ENCODE results near the gene SLC13A3. TPM values are rescaled to one million over a fixed set of nuclear protein-coding genes. Genes with fewer than 3 reads are reported as not detected.
"Not testable (repeated sequence)": the region's sequence is repeated elsewhere in the genome, so short reads cannot be mapped to it uniquely, and the experiment has no call there.

The SLC13A3 gene
- total RNA-seq, 3 donors from 2014 or later, result 0.08 to 0.19 (median 0.13) TPM

DNA sequence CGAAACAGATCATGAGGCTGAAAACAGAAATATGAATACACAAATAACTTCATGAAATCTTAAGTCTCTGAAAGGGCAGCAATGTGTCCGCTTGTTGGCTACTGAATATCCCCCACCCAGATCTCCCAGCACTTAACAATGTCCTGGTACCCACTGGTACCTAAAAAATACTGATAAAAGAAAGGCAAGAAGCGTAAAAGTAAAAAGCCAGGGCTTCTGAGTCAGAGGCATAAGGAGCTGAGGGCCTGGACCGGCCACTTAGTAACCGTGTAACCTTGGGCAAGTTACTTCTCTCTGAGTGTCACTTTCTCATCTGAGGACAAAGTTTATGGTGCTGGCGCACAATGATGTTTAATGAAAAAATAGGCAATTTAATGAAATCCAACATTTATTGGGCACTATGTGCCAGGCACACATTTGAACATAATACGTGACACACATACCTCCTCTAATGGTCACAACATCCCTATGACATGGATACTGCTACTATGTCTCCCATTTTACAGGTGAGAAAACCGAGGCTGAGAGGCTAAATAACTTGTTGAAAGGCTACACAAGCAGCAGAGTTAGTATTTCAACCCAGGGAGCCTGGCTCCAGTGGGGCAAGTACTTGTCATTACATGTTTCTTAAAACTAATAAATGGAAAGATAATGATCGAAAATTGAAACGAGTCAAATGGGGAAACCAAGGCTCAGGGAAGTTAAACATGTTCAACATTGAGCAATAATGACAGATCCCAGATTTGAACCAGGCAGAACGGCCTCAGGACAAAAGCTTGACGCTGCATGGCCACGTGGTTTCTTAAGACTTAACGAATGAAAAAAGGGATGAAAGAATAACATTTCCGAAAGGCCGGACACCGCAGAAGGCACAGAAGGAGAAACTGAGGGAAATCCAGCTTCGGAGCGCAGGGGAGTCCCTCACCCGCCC is 37.2 kb upstream of the SLC13A3 start:
- Mint-ChIP-seq H3K9me3 (no peaks in the 10 kb centered on the region), H3K4me3 (peak overlapping the region; percentile 89), H3K4me1 (ENCODE audit: low read depth) (peaks cover 48% of the 10 kb centered on the region), H3K36me3 (ENCODE audit: insufficient read depth) (peaks cover 23% of the 10 kb centered on the region), H3K27me3 (ENCODE audit: low read depth) (no peaks in the 10 kb centered on the region)
- DNase-seq (no peak), ATAC-seq (no peak)

DNA sequence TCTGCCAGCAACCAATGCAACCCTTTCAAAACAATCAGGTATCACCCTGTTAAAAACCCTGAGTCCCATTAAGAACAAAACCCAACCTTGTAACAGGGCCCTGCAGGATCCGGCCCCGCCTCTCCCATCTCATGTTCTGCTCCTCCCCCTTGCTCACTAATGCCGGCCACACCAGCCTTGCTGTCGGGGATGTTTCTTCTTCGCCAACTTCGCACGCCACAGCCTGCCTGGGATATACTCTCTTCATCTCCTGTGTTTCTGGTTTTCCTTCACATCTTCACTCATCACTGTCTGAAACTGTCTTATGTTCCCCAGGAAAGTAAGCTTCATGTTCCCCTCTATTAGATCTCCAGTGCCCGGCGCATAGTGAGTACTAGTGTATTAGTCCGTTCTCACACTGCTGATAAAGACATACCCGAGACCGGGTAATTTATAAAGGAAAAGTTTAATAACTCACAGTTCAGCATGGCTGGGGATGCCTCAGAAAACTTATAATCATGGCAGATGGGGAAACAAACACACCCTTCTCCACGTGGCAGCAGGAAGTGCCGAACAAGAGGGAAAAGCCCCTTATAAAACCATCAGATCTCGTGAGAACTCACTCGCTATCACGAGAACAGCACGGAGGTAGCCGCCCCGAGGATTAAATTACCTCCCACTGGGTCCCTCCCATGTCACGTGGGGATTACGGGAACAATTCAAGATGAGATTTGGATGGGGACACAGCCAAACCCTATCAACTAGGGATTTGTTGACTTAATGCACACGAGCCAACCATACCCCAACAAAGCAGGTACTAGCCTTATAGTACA is 32.9 kb upstream of the SLC13A3 start:
- Mint-ChIP-seq H3K36me3 (ENCODE audit: insufficient read depth) (peaks cover 23% of the 10 kb centered on the region), H3K4me3 (no peak overlapping the region), H3K9me3 (no peaks in the 10 kb centered on the region), H3K27me3 (ENCODE audit: low read depth) (no peaks in the 10 kb centered on the region), H3K4me1 (ENCODE audit: low read depth) (peaks cover 59% of the 10 kb centered on the region)
- no peak for DNase-seq
- ATAC-seq, result no peak

DNA sequence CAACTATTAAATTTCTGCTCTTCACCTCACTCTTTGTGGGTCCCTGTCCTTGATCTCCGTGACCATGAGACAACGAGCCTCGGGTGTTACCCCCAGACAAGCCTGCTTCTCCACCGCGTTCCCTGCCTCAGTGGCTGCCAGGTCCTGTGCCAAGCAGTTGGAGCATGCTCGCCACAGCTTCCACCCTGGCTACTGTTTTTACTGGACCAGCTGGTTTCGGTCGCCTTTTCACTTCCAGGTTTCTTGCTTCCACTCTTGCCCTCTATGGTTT is 32.3 kb upstream of the SLC13A3 start:
- H3K4me1 Mint-ChIP-seq (ENCODE audit: low read depth), result peaks cover 59% of the 10 kb centered on the region
- ATAC-seq (no peak), DNase-seq (no peak)

DNA sequence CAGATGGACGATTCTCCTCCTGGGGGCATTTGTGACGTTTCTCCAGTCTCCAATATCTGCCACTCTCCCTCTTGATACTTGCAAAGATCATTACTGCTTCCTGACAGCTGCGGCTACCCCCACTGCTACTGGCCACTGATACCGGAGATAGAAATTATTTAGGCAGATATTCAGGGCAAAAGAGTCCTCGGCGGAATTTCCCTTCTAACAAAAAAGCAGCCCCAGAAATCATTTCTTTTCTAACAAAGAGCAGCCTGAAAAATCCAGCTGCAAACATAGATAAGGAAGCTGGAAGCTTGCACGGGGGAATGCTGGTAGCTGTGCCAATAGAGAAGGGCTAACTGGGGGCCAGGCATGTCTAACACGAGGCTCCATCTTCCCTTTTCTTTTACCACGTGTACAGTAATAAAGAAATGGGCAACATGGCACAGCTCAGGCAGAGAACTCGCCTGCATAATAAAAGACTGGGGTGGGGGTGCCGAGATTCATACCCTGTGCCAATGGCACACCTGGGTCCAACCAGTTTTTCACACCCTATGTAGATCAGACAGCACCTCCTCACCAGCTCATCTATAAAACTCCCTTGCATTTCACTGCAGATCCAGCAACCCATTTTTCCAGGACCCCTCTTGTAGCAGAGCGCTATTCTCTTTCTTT is 31.9 kb upstream of the SLC13A3 start:
- H3K9me3 Mint-ChIP-seq, result no peaks in the 10 kb centered on the region
- no peak for DNase-seq
- no peak for ATAC-seq
- peaks cover 28% of the 10 kb centered on the region for H3K36me3 Mint-ChIP-seq (ENCODE audit: insufficient read depth)
- no peak overlapping the region for H3K4me3 Mint-ChIP-seq
- H3K4me1 Mint-ChIP-seq (ENCODE audit: low read depth), result peaks cover 57% of the 10 kb centered on the region
- no peaks in the 10 kb centered on the region for H3K27me3 Mint-ChIP-seq (ENCODE audit: low read depth)

More for the DNA sequence above, 32.3 kb upstream of the SLC13A3 start:
- H3K9me3 Mint-ChIP-seq, result no peaks in the 10 kb centered on the region
- H3K27me3 Mint-ChIP-seq (ENCODE audit: low read depth), result no peaks in the 10 kb centered on the region
- peaks cover 27% of the 10 kb centered on the region for H3K36me3 Mint-ChIP-seq (ENCODE audit: insufficient read depth)
- no peak overlapping the region for H3K4me3 Mint-ChIP-seq

DNA sequence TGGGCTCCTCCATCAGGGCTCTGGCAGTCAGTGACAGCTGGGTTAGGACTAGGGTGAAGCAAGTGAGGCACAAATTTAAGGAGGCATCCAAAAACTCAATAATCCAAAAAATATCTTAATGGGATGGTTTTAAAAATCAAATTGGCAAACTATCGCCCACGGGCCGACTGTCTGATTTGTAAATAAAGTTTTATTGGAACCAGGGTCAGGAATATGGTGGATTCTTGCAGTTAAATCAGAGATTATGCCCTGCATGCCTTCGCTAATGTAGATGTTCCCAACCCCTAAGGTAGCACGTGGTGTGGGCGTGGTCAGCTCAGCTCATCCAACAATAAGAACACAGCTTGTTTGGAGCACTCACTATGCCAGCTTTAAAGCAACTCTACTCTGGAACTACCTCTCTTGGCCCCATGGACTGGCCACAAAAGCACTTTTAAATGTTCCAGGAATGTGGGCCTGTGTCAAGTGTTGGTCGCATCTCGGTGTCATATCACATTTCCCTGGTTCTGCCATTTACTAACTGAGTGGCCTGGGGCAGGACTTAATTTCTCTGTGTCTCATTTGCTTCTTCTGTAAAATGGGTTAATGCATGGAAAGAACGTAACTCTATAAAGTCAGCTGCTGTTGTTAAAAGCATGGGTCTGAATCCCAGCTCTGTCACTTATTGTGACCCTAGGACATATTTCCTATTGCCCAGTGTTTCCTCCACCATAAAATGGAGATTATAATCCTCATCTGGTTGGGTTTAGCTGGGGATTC is 31.0 kb upstream of the SLC13A3 start:
- DNase-seq (no peak), ATAC-seq (no peak)
- Mint-ChIP-seq H3K9me3 (no peaks in the 10 kb centered on the region), H3K27me3 (ENCODE audit: low read depth) (no peaks in the 10 kb centered on the region), H3K4me1 (ENCODE audit: low read depth) (peaks cover 48% of the 10 kb centered on the region), H3K4me3 (no peak overlapping the region), H3K36me3 (ENCODE audit: insufficient read depth) (peaks cover 28% of the 10 kb centered on the region)

DNA sequence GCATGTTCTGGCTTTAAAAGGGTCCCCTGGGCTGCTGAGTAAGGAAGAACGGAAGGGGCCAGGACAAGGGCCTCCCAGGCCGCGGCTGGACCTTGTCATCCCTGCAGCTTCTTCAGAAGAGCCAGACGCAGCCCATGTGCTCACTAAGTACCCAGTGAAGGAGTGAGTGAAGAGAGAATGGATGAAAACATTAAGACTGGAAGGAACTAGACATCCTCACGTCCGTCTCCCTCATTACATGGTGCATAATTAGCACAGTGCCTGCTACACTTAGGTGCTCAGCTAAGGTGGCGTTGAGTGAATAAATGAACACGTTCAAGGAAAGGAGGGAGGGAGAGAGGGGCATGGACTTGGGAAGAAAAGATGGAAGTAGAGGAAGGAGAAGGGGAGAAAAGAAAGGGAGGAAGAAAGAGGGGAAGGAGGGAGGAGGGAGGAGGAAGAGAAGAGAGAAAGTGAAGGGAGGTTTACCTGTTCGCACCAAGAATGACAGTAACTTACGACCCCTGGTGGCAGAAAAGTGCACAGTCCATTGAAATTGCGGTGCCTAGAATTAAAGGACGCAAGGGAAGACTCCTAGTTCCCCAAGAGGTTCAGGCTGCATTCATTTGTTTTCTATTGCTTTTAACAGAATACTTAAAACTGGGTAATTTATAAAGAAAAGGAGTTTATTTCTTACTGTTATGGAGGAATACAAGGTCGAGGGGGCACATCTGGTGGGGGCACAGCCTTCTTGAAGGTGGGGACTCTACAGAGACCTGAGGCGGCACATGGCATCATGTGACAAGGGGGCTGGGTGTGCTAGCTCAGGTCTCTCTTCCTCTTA is 30.0 kb upstream of the SLC13A3 start:
- H3K36me3 Mint-ChIP-seq (ENCODE audit: insufficient read depth), result peaks cover 22% of the 10 kb centered on the region
- H3K27me3 Mint-ChIP-seq (ENCODE audit: low read depth), result no peaks in the 10 kb centered on the region
- H3K4me3 Mint-ChIP-seq, result no peak overlapping the region
- DNase-seq (peak; percentile 67), ATAC-seq (peak; percentile 81 to 83)
- no peaks in the 10 kb centered on the region for H3K9me3 Mint-ChIP-seq
- peaks cover 38% of the 10 kb centered on the region for H3K4me1 Mint-ChIP-seq (ENCODE audit: low read depth)

DNA sequence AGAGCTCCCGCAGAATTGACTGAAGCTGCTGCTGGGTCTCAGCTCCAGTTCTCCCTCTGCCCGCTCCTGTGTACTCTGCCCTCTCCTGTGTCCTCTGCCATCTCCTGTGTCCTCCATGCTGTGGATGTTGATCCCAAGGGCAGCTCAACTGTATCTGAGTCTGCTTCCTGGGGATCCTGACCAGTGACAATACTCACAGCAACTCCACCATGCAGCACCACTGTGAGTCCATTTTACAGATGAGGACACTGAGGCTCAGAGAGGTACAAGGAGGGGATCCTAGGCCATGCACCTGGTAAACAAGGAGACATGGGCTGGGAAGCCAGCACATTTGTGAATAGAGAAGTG is 29.4 kb upstream of the SLC13A3 start:
- no peak for ATAC-seq
- Mint-ChIP-seq H3K36me3 (ENCODE audit: insufficient read depth) (peaks cover 17% of the 10 kb centered on the region), H3K27me3 (ENCODE audit: low read depth) (no peaks in the 10 kb centered on the region), H3K4me1 (ENCODE audit: low read depth) (peaks cover 32% of the 10 kb centered on the region), H3K4me3 (no peak overlapping the region), H3K9me3 (no peaks in the 10 kb centered on the region)
- no peak for DNase-seq

DNA sequence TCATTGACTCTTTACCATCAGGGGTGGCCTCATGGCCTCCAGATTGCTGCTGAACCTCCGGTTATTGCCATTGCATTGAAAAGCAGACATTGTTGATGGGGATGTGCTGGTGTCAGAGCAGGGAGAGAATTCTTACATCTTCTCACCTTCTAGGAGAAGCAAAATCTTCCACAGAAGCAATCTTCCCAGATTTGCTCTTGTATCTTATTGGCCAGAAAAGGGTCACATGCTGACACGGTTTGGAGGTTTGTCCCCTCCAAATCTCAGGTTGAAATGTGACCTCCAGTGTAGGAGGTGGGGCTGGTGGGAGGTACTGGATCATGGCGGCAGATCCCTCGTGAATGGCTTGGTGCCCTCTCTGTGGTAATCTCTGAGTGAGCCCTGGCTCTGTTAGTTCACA is 27.3 kb upstream of the SLC13A3 start:
- H3K4me1 Mint-ChIP-seq (ENCODE audit: low read depth), result peaks cover 16% of the 10 kb centered on the region
- ATAC-seq (no peak), DNase-seq (no peak)
- H3K4me3 Mint-ChIP-seq, result no peak overlapping the region
- H3K9me3 Mint-ChIP-seq, result no peaks in the 10 kb centered on the region
- H3K36me3 Mint-ChIP-seq (ENCODE audit: insufficient read depth), result peaks cover 6% of the 10 kb centered on the region
- no peaks in the 10 kb centered on the region for H3K27me3 Mint-ChIP-seq (ENCODE audit: low read depth)

DNA sequence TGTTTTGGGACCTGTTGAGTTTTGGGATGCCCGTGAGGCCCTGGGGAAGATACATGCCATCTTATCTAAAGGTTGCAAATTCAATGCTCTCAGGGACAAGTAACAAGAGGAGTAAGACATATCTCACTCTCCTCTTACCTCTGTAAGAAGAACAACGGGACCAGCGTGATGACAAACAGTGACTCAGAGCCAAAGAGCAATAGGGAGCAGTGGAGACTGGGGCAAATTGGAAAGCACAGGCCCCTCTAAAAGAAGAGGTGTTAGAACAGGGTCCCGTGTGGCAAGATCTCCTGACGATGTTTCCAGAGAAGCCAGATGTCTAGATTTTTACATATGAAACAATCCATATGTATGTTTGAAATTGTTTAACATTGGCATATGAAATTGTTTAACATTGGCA is 26.3 kb upstream of the SLC13A3 start:
- H3K36me3 Mint-ChIP-seq (ENCODE audit: insufficient read depth), result peaks cover 5% of the 10 kb centered on the region
- ATAC-seq, result no peak
- no peaks in the 10 kb centered on the region for H3K27me3 Mint-ChIP-seq (ENCODE audit: low read depth)
- no peaks in the 10 kb centered on the region for H3K9me3 Mint-ChIP-seq
- no peak overlapping the region for H3K4me3 Mint-ChIP-seq
- H3K4me1 Mint-ChIP-seq (ENCODE audit: low read depth), result peaks cover 11% of the 10 kb centered on the region
- no peak for DNase-seq

DNA sequence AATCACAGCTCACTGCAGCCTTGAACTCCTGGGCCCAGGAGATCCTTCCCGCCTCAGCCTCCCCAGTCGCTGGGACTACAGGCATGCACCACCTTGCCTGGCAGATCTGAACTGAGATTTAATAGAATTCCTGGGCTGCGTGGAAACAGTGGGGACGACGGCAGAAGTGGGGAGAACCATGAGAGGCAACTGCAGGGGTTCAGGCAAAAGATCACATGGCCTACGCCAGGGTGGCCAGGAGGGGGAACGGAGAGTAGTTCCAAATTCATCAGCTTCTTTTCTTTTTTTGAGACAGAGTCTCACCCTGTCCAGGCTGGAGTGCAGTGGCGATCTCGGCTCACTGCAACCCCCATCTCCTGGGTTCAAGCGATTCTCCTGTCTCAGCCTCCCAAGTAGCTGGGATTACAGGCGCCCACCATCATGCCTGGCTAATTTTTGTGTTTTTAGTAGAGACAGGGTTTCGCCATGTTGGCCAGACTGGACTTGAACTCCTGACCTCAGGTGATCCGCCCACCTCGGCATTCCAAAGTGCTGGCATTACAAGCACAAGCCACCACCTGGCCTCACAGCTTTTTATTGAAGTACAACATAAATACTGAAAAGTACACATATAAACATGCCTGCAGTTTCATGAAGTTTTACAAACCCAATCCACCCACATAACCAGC is 25.5 kb upstream of the SLC13A3 start:
- DNase-seq; H3K4me3 Mint-ChIP-seq; H3K27me3 Mint-ChIP-seq (ENCODE audit: low read depth); ATAC-seq; H3K9me3 Mint-ChIP-seq; H3K36me3 Mint-ChIP-seq (ENCODE audit: insufficient read depth): not testable (repeated sequence)
- H3K4me1 Mint-ChIP-seq (ENCODE audit: low read depth), result peaks cover 10% of the 10 kb centered on the region

DNA sequence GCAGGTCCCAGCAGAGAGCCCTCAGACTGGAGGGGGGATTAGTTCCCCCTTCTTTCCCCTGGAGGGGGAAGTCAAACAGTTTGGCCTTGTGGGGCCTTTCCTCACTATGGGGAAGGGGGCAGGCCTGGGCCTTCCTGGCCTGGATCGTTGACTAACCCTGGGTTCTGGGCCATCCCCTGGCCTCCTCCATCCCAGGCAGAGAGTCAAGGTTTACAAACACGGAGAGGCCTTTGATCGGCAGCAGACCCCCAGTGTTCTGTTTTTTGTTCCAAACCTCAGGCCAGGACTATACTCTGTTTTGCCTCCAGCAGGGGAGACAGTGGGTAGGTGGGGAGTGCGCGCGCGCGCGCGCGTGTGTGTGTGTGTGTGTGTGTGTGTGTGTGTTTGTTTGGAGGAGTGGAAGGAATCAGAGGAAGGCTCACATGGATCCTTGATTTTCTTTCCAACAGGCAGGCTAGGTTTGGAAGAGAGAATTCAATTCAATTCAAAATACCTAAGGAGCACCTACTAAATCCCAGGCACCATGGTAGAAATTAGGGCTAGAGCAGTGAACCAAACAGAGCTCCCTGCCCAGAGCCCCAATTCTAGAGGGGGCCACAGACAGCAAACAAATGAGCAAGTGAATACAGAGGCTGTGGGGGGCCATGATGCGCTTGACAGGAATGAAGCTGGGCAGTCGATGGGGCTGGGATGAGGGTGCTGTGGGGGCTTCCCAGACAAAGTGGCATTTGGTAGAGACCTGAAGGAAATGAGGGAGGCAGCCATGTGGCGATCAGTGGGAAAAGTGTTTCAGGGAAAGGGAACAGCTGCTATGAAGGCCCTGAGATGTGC is 23.2 kb upstream of the SLC13A3 start:
- Mint-ChIP-seq H3K4me1 (ENCODE audit: low read depth) (no peaks in the 10 kb centered on the region), H3K9me3 (peaks cover 13% of the 10 kb centered on the region), H3K27me3 (ENCODE audit: low read depth) (no peaks in the 10 kb centered on the region), H3K4me3 (no peak overlapping the region), H3K36me3 (ENCODE audit: insufficient read depth) (peaks cover 8% of the 10 kb centered on the region)
- no peak for DNase-seq
- ATAC-seq, result no peak

DNA sequence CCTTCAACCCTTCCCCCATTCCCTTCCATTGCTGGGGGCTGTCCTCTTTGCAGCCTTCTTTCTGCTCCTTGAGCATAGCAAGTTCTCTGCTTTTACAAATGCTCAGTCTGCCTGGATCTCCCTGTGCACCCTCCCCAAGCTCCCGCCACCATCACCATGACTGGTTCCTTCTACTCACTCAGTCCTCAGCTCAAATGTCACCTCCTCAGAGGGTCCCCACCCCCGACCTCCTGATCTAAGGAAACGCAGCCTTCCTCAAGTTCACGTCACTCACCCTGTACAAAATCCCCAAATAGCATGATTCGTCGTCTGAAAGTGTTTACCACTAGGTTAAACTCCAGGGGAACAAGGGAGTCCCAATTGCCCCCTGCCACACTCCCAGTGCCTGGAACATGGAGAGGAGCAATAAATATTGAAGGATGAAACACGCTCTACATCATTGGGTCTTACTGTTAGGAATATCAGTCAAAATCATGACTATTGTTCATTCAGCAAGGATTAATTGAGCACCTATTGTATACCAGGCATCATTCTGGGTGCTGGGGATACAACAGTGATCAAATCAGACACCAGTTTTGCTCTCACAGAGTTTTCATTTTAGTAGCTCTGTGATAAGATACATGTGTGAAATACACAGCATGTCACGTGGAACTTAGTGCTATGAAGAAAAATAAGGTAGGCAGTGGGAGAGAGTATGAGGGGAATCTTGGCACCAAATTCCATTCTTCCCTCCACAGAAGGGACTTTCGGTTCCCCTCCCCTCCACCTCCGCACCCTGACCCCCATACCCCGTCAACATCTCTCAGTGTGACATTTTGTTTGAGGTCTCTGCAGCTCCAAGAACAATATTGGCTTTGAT is 22.4 kb upstream of the SLC13A3 start:
- peaks cover 13% of the 10 kb centered on the region for H3K9me3 Mint-ChIP-seq
- no peak overlapping the region for H3K4me3 Mint-ChIP-seq
- ATAC-seq (no peak), DNase-seq (no peak)
- peaks cover 4% of the 10 kb centered on the region for H3K36me3 Mint-ChIP-seq (ENCODE audit: insufficient read depth)
- H3K4me1 Mint-ChIP-seq (ENCODE audit: low read depth), result no peaks in the 10 kb centered on the region
- no peaks in the 10 kb centered on the region for H3K27me3 Mint-ChIP-seq (ENCODE audit: low read depth)
